ENCODE data around the gene ROCK2.

GRCh38 chr2:11305958-11306357, 38.5 kb downstream of the ROCK2 start:
- TF ChIP-seq CTCF (conservative IDR thresholded peaks at IDR 0.05 in 1 of 2, IDR thresholded peaks at IDR 0.05 in 1 of 2; ENCODE audit: low read depth in 1 of 2, low read length in 2 of 2) (no peak), EZH2 (IDR thresholded peaks at IDR 0.05; ENCODE audit: low read length, missing control alignments) (no peak)
